ENCODE measurements around the gene AKAP13. TPM values are rescaled to one million over a fixed set of nuclear protein-coding genes. Genes with fewer than 3 reads are reported as not detected.
A peak's percentile ranks its signal among the peaks of the same experiment; 100 is the strongest.

The AKAP13 gene
- total RNA-seq, 2 donors from 2014 or later: 87.3 to 106 TPM

DNA sequence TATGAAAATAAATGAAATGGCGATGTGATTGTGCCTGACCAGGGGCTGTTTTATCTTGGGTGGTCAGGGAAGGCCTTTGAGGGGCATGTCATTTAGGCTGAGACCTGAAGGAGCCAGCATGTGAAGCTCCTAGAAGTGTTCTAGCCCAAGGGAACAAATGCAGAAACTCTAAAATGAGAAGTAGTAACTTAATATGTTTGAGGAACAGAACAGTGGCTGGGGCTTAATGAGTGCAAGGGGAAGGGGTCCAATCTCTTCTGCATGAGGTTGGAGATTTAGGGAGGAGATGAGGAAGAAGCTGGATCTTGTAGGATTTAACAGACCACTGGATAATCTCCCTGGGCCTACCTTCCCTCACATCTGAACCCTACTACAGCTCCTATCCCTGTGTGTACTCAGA is 110.5 kb downstream of the AKAP13 start:
- Histone ChIP-seq H3K4me3 (no peak overlapping the region), H3K9ac (ENCODE audit: low read depth in 2 of 2, low read length in 2 of 2) (no peak overlapping the region), H3K36me3 (no peaks in the 10 kb centered on the region), H3K9me3 (no peaks in the 10 kb centered on the region), H3K27me3 (no peaks in the 10 kb centered on the region), H3K27ac (no peak overlapping the region), H3K4me1 (no peaks in the 10 kb centered on the region)
- intact Hi-C loops (cut with DNase I): loop anchor here (10.0 kb wide), 1 partner anchor 234 kb away; no protein-coding TSS in a partner anchor
- no peak for DNase-seq
- TF ChIP-seq CTCF (IDR thresholded peaks at IDR 0.05): no peak

DNA sequence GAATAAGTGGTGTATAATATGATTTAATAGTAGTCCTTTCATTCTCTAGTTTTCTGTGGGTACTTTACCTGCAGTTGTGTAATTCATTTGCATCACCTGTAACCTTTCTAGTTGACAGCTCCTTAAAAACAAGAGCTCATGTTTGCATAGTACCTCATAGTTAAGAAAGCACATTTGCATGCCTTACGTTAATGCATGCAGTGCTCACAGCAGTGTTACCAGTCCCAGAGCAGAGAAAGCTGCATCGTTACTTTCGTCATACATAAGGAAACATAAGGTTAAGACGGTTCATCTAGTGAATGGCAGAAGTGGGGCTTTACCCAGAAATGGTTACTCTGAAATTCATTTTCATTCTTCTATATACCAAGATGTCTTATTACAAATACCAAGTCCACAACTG is 111.3 kb downstream of the AKAP13 start:
- Histone ChIP-seq H3K27ac (no peak overlapping the region), H3K4me3 (no peak overlapping the region), H3K9me3 (no peaks in the 10 kb centered on the region), H3K9ac (ENCODE audit: low read depth in 2 of 2, low read length in 2 of 2) (no peak overlapping the region), H3K27me3 (no peaks in the 10 kb centered on the region), H3K36me3 (no peaks in the 10 kb centered on the region), H3K4me1 (no peaks in the 10 kb centered on the region)
- intact Hi-C loops (cut with DNase I): loop anchor here (10.0 kb wide), 1 partner anchor 233 kb away; no protein-coding TSS in a partner anchor
- no peak for TF ChIP-seq CTCF (IDR thresholded peaks at IDR 0.05)
- DNase-seq: no peak

DNA sequence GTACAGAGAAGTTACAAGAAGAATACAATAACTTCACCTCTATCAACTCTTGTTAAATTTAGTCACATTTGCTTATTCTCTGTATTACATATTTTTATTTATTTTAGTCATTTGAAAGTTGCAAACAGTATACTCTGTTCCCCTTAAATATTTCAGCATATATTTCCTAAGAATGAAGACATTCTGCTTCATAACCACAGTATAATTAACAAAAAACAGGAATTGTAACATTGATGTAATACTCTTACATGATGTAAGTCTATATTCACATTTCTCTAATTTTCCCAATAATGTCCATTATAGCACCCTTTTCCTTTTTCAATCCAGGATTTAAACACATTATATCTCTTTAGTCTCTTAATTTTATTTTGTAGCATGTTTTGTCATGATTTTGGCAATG is 112.0 kb downstream of the AKAP13 start:
- no peak for TF ChIP-seq CTCF (IDR thresholded peaks at IDR 0.05)
- Histone ChIP-seq H3K4me1 (no peaks in the 10 kb centered on the region), H3K27me3 (no peaks in the 10 kb centered on the region), H3K36me3 (no peaks in the 10 kb centered on the region), H3K9ac (ENCODE audit: low read depth in 2 of 2, low read length in 2 of 2) (no peak overlapping the region), H3K27ac (no peak overlapping the region), H3K4me3 (no peak overlapping the region), H3K9me3 (no peaks in the 10 kb centered on the region)
- intact Hi-C loops (cut with DNase I): loop anchor here (10.0 kb wide), 1 partner anchor 232 kb away; no protein-coding TSS in a partner anchor
- no peak for DNase-seq

GRCh38 chr15:85493260-85493659 is 112.9 kb downstream of the AKAP13 start:
- TF ChIP-seq CTCF (IDR thresholded peaks at IDR 0.05): no peak
- Histone ChIP-seq H3K4me3 (no peak overlapping the region), H3K9ac (ENCODE audit: low read depth in 2 of 2, low read length in 2 of 2) (no peak overlapping the region), H3K4me1 (no peaks in the 10 kb centered on the region), H3K9me3 (no peaks in the 10 kb centered on the region), H3K36me3 (no peaks in the 10 kb centered on the region), H3K27me3 (no peaks in the 10 kb centered on the region), H3K27ac (peak overlapping the region; percentile 82)
- DNase-seq: peak; percentile 36
- intact Hi-C loops (cut with DNase I): loop anchor here (10.0 kb wide), 1 partner anchor 232 kb away; no protein-coding TSS in a partner anchor

GRCh38 chr15:85494048-85494777 is 113.8 kb downstream of the AKAP13 start:
- Histone ChIP-seq H3K27me3 (no peaks in the 10 kb centered on the region), H3K36me3 (no peaks in the 10 kb centered on the region), H3K9ac (ENCODE audit: low read depth in 2 of 2, low read length in 2 of 2) (peak overlapping the region in 1 of 2 donors; percentile 1), H3K9me3 (no peaks in the 10 kb centered on the region), H3K27ac (peak overlapping the region; percentile 82), H3K4me1 (no peaks in the 10 kb centered on the region), H3K4me3 (no peak overlapping the region)
- intact Hi-C loops (cut with DNase I): loop anchor here (10.0 kb wide), 1 partner anchor 231 kb away; no protein-coding TSS in a partner anchor
- DNase-seq: peak; percentile 50
- no peak for TF ChIP-seq CTCF (IDR thresholded peaks at IDR 0.05)
